Measurements from ENCODE around the gene RAB27A. TPM values are rescaled to one million over a fixed set of nuclear protein-coding genes. Genes with fewer than 3 reads are reported as not detected.

RAB27A gene
- total and polyA plus RNA-seq, 2 donors (not counting 1 experiment from before 2014, with no cell fraction given) = 14.4 to 47.4 TPM

DNA sequence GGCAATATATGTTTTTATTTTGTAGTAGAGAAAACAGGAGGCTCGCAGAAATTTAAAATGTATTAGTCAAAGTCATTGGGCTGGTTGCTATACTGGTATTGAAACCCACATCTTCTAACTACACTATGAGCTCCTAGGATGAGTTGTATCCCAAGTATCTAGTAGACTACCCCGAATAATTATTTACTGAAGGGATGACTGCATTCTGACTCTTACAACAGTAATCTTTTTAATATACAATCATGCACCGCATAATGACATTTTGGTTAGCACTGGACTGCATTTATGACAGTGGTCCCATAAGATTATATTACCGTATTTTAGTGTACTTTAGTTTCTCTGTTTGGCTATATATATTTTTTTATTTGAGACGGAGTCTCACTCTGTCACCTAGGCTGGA is 44.8 kb upstream of the RAB27A start:
- Histone ChIP-seq H3K4me1 (ENCODE audit: control insufficient read depth, extremely low read depth, insufficient read depth, low read length) (no peaks in the 10 kb centered on the region), H3K27ac (ENCODE audit: insufficient read depth, low read length) (peak overlapping the region; percentile 13), H3K9me3 (ENCODE audit: control insufficient read depth, insufficient read depth, low read depth, low read length) (no peaks in the 10 kb centered on the region), H3K4me2 (ENCODE audit: extremely low read depth, insufficient read depth, low read length) (no peak overlapping the region), H2AFZ (ENCODE audit: low read length) (no peak overlapping the region), H3K4me3 (replicated peaks in 1 of 4; ENCODE audit: control extremely low read depth in 1 of 4, insufficient read depth in 1 of 4, low read depth in 3 of 4, low read length in 4 of 4) (no peak overlapping the region), H3K27me3 (ENCODE audit: control insufficient read depth, insufficient read depth, low read length) (no peaks in the 10 kb centered on the region), H4K20me1 (ENCODE audit: control insufficient read depth, extremely low read depth, insufficient read depth, low read length) (no peaks in the 10 kb centered on the region), H3K9ac (ENCODE audit: insufficient read depth, low read length) (no peak overlapping the region), H3K36me3 (ENCODE audit: control insufficient read depth, insufficient read depth, low read length) (no peaks in the 10 kb centered on the region), H3K79me2 (ENCODE audit: control insufficient read depth, insufficient read depth, low read length) (no peaks in the 10 kb centered on the region)
- no peak for TF ChIP-seq EZH2 (IDR thresholded peaks at IDR 0.05; ENCODE audit: low read length, missing control alignments)
- no peak for TF ChIP-seq CTCF (conservative IDR thresholded peaks at IDR 0.05 in 1 of 2, IDR thresholded peaks at IDR 0.05 in 1 of 2; ENCODE audit: low read depth in 1 of 2, low read length in 2 of 2)
- peak; percentile 2 to 12 for DNase-seq (ENCODE audit: low read depth in 2 of 2)

DNA sequence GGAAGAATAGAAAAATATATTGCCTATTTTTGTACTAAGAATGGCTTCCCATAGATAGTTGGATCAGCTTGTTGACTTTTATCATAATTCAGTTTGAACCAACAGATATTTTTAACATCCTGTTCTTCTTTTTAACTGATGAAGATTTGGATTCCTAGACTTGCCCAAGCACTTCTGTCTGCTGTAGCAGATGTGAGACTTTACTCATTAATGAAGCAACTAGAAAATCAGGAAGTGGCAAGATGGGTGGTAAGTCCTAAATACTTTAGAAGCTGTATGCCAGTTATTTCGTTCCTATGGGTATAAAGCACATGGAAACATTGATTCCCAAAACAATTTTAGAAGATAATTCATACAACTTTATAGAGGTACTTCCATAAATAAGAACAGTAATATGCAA is 37.8 kb upstream of the RAB27A start:
- H3K4me1 ChIP-seq (ENCODE audit: control insufficient read depth, extremely low read depth, insufficient read depth, low read length) = no peaks in the 10 kb centered on the region
- H3K4me3 ChIP-seq (replicated peaks in 1 of 4; ENCODE audit: control extremely low read depth in 1 of 4, insufficient read depth in 1 of 4, low read depth in 3 of 4, low read length in 4 of 4) = no peak overlapping the region
- no peaks in the 10 kb centered on the region for H4K20me1 ChIP-seq (ENCODE audit: control insufficient read depth, extremely low read depth, insufficient read depth, low read length)
- no peak for DNase-seq (ENCODE audit: low read depth in 2 of 2)
- TF ChIP-seq EZH2 (IDR thresholded peaks at IDR 0.05; ENCODE audit: low read length, missing control alignments) (no peak), CTCF (conservative IDR thresholded peaks at IDR 0.05 in 1 of 2, IDR thresholded peaks at IDR 0.05 in 1 of 2; ENCODE audit: low read depth in 1 of 2, low read length in 2 of 2) (no peak)
- no peaks in the 10 kb centered on the region for H3K79me2 ChIP-seq (ENCODE audit: control insufficient read depth, insufficient read depth, low read length)
- no peak overlapping the region for H3K9ac ChIP-seq (ENCODE audit: insufficient read depth, low read length)
- no peaks in the 10 kb centered on the region for H3K9me3 ChIP-seq (ENCODE audit: control insufficient read depth, insufficient read depth, low read depth, low read length)
- no peak overlapping the region for H3K27ac ChIP-seq (ENCODE audit: insufficient read depth, low read length)
- H3K27me3 ChIP-seq (ENCODE audit: control insufficient read depth, insufficient read depth, low read length) = no peaks in the 10 kb centered on the region
- H3K36me3 ChIP-seq (ENCODE audit: control insufficient read depth, insufficient read depth, low read length) = no peaks in the 10 kb centered on the region
- H3K4me2 ChIP-seq (ENCODE audit: extremely low read depth, insufficient read depth, low read length) = no peak overlapping the region
- H2AFZ ChIP-seq (ENCODE audit: low read length) = no peak overlapping the region

DNA sequence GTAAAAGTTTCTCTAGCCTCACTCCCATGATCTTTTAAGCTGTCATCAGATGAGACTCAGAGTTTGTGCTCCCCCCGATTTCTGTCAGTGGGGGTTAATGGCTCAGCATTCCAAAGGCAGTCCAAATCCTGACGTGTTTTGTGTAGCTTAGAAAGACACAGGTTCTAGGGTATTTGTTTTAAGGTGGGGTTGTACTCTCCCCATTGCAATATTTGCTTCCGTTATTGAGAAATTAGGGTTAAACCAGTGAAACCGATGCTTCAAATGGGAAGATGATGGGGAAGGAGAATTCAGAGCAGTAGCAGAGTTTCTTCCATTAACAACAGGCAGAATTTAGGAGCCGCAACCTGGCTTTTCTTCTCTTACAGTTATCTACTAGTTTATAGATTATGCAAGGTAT is 32.9 kb upstream of the RAB27A start:
- Histone ChIP-seq H3K36me3 (ENCODE audit: control insufficient read depth, insufficient read depth, low read length) (no peaks in the 10 kb centered on the region), H3K27me3 (ENCODE audit: control insufficient read depth, insufficient read depth, low read length) (no peaks in the 10 kb centered on the region), H3K9ac (ENCODE audit: insufficient read depth, low read length) (no peak overlapping the region), H3K27ac (ENCODE audit: insufficient read depth, low read length) (no peak overlapping the region), H3K4me1 (ENCODE audit: control insufficient read depth, extremely low read depth, insufficient read depth, low read length) (peaks cover 4% of the 10 kb centered on the region), H3K9me3 (ENCODE audit: control insufficient read depth, insufficient read depth, low read depth, low read length) (no peaks in the 10 kb centered on the region), H3K4me2 (ENCODE audit: extremely low read depth, insufficient read depth, low read length) (no peak overlapping the region), H2AFZ (ENCODE audit: low read length) (no peak overlapping the region), H4K20me1 (ENCODE audit: control insufficient read depth, extremely low read depth, insufficient read depth, low read length) (no peaks in the 10 kb centered on the region), H3K79me2 (ENCODE audit: control insufficient read depth, insufficient read depth, low read length) (peaks cover 5% of the 10 kb centered on the region), H3K4me3 (replicated peaks in 1 of 4; ENCODE audit: control extremely low read depth in 1 of 4, insufficient read depth in 1 of 4, low read depth in 3 of 4, low read length in 4 of 4) (no peak overlapping the region)
- DNase-seq (ENCODE audit: low read depth in 2 of 2) = no peak
- TF ChIP-seq EZH2 (IDR thresholded peaks at IDR 0.05; ENCODE audit: low read length, missing control alignments) = no peak
- TF ChIP-seq CTCF (conservative IDR thresholded peaks at IDR 0.05 in 1 of 2, IDR thresholded peaks at IDR 0.05 in 1 of 2; ENCODE audit: low read depth in 1 of 2, low read length in 2 of 2) = no peak

Data from fibroblast of lung (primary cell).